ENCODE measurements around the gene GJA10.

GJA10 gene

DNA sequence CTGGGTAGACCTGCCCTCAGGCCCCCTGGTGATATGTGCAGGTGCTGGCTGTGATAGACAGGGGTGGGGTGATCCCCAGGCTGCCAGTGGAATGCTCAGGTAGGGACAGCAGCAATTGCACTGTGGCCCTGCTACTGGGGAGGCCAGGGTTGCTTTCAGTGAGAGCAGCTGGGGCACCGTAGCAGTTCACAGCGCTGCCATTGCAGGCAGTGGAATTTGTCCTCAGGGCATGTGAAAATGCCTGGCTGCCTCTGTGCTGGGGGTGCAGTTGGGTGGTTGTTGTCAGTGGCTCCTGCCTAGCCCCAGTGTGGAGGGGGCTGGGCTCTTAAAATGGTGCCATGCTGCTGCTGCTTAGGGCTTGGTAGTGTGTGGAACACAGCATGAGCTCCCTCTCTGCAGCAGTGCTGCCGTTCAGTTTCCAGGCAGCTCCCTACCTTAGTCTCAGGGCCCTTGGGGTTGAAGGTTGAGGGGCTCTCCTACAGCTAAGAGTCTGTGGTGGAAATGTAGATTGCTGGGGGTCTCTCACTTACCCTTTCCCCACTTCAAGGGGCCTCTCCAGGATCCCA, 23.6 kb downstream of the GJA10 start:
- no peak for DNase-seq

DNA sequence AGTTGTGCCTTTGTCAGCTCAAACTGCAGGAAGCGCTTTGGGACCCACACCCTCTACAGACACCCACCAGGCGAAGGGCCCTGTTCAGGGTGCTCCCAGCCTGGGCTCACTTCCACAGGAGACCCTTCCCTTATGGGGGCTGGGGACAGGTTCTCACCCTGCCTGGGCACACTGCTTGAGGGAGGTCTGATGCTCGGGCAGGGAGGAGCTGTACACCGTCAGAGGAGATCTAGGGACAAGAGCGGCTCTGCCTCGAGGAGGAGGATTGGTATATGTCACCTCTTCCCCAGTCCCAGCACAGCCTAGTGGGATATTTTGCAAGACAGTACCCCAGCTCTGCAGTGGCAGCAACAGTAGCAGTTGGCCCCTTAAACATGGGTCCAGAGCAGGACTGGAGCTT, 26.9 kb downstream of the GJA10 start:
- DNase-seq = no peak

DNA sequence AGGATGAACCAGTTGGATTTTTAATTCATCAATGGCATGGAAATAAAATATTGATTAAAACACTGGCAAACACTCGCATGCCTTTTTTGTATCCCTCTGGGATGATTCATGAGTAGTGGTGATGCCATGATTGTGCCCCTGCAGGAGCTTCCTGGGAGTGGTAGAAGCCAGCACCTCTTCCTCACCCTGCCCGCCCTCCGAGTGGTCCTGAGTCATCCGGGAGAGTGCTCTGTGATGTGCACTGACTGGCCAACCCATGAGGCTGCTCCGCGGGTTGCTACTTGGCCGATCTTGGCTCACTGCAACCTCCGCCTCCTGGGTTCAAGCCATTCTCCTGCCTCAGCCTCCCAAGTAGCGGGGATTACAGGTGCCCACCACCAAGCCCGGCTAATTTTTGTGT, 27.4 kb downstream of the GJA10 start:
- DNase-seq = no peak

DNA sequence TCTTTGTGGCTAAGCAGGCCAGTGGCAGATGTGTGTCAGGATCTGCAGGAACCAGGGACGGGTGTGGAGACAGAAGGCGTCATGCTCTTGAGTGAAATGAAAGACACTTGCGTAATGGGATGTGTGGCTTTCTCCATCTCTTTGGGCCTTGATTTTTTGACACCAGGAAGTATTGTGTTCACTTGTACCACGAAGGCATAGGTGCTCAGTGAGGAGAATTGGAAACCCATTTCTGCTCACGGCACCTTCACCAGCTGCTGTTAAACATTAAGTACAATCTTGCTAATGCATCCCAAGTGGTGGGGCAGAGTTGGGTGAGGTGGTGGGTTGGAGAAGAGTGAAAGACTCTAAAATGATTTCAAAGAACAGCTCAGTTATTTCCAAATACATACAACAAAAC, 30.0 kb downstream of the GJA10 start:
- no peak for DNase-seq

DNA sequence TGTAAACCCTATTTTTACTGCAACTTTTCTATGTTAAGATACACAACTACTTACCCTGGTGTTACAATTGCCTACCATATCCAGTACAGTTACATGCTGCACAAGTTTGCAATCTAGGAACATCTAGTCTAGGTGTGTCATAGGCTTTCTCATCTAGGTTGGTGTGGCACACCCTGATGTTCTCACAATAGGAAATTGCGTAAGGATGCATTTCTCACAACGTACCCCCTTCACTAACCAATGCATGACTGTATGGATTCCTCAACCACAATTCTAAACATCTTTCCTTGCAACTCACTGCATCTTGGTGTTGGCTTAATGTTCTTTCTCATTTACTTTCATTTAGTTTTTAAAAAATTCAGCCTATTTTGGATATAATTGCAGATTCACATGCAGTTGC, 31.6 kb downstream of the GJA10 start:
- DNase-seq = no peak

DNA sequence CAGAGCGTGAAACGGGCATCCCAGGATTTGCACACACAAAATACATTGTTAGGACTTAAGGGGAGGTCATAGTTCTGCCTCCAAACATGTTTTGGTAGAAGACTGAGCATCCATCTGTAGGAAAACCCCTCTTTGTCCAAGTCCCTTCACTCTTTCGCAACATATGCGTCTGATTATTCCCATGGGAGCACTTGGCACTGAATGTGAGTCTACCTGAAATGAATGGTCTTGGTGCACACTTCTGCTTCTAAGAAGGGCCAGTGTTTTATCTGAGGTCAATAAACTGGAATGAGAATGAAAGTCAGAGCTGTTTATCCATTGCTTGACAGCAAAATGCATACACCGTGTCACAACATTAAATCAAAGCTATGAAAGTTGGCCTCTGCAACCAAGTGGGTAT, 33.0 kb downstream of the GJA10 start:
- no peak for DNase-seq

DNA sequence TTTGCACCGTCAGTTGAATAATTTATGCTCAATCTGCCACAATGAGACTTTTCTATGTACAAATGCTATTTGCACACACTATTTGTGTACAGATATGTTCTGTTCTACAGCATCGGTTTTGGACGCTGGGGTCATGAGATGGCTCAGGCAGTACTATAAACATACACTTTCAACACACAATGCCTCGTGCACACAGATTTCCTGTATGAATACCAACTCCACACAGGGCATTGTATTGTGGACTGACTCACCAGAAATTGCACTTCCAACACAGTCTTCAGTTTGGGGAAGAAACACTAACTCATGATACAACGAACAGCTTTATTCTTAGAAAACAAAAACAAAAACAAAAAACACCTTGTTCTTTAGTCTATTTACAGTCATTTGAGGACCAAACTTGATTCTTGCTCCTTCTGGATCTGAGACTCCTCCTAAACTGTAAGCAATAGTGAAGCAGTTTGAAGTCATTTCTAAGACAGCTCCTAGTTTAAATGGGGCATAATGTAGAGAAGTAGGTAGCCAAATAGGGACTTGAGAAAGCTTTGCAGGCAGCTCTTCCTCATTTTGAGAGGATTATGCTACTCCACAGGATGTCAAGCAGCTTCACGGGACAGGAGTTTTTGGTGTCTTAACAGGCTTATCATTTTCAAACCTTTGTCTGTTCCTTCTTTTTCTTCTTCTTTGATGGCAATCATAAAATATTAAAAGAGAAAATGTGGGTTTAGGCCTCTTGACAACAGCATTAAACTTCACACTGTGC, 33.7 kb downstream of the GJA10 start:
- no peak for DNase-seq

DNA sequence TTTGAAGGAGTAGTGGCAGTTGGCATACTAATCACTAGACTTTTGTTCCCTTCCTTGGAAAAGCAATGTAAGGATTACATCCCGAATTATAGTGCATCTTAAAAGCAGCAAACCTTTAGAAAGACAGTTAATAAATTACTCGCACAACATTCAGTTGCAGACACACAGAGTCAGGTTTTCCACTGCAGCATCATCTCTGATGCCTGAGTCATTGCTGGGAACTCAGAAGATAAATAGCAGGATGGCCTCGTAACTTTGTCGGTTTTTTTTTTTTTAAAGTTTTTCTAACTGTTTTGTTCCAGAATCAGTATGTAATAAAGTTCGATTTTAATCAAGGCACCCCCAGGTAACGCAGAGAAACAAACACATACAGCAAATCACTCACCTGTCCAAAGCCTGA, 34.3 kb downstream of the GJA10 start:
- no peak for DNase-seq

DNA sequence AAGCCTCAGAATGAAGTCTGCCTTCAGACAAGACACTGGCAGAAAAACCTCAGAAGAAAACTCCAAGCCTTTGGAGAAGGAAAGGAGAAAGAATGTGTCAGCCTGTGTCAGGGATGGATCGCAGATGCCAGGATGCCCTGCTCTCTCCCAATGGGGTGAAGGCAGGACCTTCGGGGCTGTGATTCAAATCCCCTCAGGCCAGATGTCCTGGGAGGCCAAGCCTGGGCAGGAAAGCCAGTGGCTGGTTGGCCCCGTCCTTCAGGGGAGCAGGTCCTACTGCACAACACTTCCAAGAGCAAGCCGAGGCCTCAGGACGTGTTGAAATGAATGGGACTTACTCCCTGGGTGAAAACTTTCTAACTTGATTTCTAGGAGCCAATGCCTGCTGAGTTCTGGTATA, 36.5 kb downstream of the GJA10 start:
- no peak for DNase-seq

DNA sequence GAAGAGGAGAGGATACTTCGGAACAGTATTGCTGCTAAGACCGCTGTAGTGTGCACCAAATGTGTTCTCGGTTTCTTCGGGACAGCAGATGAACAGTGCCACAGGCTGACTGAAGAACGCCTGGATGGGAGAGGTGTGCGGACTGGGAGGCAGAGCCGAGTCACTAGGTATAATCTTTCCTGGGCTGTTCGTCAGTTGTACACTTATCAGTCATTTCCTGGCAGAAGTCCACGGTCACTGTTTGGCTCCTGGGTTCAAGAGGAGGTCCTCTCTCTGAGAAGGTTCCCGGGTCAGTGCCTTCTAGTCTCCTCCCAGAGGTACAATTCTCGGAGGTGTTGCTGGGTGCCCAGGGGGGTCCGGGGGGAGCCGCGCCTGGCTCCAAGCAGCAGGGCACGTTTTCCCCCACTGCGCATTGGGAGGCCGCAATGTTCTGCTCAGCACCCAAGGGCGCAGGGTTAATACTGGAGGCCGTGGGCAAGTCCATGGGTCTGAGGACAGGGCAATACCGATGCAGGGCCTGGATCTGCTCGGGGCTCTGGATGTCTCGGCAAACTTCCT, 38.1 kb downstream of the GJA10 start:
- DNase-seq = no peak

DNA sequence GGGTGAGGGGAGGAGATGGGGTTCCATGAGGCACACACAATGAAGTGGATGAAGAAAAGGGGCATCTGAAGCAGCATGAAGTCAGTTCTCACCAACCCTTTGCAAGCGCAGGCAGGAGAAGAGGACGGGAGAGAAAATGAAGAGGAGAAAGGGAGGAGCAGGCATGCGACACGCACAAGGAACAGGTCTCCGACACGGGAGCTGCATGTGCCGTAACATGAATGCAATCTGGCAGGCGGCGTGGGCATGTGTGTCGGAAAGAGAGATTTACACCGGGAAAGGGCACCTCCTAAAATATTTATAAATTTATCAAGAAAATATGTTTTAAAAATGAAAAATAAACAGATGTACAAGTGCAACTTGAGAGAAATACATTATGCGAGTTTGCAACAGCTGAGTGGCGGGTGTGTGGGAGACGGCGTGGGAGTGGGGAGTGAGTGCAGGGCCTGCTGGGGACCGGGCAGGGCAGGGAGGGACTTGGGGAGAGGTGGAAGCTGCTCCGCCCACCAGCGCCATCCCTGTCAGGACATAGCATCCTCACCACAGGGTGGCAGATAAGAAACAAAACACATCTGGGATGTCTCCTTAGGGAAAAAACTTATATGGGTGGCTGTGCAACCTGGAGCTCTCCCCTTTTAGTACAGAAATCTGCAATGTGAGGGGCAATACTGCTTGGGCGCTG, 40.6 kb downstream of the GJA10 start:
- no peak for DNase-seq

DNA sequence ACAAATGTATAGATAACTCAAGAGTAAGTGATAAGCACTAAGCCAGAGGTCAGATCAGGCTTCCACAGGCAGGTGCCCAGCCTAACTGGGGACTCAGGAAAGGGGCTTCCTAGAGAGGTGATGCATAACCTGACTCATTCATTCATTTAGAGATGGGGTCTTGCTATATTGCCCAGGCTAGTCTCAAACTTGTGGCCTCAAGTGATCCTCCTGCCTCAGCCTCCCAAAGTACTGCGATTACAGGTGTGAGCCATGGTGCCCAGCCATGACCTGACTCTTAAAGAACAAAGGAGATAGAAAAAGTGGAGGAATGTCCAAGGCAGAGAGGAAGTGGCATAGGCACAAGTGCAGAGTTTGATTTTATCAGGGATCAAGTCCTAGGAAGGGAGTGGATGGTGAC, 41.9 kb downstream of the GJA10 start:
- no peak for DNase-seq

DNA sequence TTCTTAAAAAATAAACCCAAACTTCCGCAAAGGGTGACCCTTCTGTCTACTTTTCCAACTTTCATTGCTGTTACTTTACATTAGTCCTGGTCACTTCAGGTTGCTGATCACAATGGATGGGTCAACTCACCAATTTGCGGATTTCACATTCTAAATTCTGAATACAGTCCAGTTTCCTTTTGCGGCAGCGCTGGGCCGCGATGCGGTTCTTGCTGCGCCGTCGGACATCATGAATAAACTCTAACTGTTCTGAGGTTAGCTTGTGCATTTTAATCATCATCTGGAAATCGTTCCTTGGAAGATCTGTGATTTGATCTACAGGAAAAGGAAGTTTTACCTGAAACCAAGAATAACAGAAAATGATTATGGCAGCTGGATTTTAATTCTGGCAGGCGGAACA, 43.7 kb downstream of the GJA10 start:
- DNase-seq = no peak

DNA sequence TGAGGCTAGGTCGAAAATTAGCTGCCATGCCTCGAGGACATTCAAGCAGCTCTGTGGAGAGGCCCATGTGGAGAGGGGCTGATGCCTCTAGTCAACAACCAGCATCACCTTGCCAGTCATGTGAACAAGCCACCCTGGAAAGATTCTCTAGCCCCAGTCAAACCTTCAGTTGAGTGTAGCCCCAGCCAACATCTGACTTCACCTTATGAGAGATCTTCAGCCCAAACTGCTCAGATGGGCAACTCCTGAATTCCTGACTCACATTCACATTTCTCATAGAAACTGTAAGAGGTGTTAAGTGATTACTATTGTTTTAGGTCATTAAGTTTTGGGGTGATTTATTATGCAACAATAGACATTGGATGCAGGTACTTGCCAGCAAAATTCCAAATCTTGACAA, 44.9 kb downstream of the GJA10 start:
- no peak for DNase-seq

DNA sequence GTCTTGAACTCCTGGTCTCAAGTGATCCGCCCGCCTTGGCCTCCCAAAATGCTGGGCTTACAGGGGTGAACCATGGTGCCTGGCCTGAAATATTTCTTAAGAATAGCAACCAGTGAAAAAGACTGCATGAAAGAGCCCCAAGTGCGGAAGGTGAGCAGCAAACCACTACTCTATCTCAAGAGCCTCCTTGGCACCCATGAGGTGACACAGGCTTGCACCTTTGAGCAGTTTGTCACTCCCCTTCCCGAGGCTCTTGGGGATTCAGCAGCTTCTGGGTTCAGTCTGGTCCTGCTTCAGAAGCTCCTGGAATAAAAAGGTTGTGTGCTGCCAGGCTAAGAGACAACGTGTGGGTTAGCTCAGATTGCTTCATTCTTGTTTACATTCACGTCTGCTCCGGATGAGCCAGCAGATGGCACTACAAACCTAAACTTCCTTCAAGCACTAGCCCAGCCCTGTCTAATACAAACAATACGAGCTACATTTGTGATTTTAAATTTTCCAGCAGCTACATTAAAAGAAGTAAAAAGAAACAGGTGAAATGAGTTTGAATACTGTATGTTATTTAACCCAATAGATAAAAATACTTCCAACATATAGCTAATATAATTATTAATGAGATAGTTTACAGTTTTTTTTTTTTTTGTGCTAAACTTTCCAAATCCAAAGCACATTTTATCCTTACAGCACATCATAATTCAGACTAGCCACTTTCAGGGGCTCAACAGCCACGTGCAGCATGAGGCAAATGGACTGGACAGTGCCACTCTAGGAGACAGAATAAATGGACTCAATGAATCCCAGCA, 46.2 kb downstream of the GJA10 start:
- DNase-seq = peak; percentile 60

DNA sequence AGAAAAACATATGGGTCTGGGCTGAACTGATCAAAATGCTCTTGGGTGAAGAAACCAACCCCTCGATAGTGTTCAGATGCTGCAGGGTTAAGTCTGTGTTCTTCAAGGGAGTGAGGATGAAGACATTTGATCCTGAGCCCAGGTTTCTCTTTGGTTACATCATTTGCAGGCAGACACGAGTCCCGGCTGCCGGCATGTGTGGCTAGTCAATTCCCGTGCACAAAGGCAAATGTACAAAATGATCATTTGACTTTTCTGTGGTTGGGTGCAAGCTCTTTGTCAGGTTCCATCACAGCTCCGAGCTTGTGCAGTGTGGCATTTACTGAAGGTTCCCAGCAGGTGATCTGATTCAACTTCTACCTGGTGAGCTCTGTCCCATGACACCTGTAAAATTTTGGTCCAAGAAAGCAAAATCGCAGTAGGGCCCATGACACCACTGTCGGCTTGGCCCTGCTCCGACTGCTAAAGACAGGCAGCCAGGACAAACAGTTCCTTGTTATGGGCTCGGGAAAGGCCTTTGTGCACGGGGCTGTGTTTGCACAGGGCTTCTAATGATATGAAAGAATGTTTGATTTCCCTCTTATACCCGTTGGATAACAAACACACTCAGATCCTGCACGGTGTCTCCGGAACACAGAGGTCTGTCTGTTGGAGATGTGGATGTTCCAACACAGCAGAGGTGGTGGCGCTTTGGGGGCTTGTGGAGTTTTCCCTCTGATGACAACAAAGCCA, 46.9 kb downstream of the GJA10 start:
- no peak for DNase-seq

DNA sequence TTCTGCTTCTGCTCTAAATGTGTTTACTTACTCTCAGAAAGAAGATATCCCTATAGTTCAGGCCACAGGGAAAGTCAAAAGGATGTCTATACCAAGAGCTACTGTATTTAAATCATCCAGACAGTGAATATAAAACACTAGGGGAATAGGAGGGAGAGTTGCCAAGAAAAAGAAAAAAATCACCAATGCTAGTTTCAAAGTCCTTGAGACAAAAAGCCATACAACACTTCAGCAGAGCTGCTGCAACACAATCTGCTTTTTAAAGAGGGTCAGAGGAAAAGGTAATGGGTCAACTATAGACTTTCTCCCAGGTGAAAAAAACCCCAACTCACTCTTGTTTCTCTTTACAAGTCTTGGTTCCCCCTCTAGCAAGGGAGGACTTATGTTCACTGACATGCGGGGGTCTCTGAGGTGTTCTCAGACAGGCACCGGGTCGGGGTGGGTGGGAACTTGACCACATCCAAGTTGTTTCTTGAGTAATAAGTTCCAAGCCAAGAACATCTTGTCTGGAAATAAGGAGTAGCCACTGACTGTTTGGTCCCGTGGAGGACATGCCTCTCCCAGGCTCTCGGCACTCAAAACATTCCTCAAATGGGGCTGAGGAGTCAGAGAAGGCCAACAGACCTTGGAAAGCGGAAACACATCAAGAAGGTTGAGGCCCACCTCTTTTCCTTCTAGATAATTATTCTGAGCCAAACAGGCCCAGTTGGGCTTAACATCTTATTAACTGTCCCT, 47.7 kb downstream of the GJA10 start:
- no peak for DNase-seq

DNA sequence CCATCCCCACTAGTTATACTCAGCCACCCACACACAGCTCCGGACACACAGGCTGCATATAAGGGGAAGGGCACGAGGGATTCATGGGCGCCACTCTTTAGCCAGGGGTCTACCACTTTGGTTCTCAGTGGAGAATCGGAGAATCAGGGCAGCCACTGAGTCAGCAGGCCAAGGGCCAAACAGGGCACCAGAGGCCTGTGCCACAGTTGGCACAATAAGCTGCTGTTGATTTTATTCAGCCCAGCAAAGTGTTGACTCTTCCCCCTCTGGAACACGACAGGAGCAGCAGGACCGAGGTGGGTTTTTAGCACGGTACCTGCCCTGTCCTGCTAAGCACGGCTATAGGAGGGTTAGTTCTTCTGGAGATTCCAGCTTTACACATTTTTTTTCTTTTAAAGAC, 48.3 kb downstream of the GJA10 start:
- no peak for DNase-seq

DNA sequence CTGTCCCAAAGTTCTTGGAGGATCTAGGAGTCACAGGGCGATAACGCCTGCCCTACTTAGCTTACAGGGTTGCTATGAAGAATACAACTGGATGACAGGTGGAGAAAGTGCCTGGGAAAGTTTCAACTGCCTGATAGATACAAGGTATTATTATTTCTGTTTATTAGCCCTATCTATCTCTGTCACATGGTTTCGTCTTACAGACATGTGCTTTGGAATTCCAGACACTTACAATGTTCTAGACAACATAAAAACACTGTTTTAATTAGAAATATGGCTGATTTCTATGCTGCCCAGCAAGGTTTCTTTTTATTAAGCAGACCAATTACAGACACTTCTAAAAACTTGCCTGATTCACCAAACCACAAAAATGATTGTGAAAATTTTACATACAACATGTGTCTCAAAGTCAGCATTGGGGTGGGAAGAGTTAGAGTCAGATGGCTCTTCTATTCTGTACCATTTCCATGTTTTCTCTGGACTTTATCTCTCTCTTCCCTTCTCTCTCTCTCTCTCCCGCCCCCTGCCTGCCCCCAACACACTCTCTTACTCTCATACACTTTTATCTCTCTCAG, 50.0 kb downstream of the GJA10 start:
- no peak for DNase-seq

DNA sequence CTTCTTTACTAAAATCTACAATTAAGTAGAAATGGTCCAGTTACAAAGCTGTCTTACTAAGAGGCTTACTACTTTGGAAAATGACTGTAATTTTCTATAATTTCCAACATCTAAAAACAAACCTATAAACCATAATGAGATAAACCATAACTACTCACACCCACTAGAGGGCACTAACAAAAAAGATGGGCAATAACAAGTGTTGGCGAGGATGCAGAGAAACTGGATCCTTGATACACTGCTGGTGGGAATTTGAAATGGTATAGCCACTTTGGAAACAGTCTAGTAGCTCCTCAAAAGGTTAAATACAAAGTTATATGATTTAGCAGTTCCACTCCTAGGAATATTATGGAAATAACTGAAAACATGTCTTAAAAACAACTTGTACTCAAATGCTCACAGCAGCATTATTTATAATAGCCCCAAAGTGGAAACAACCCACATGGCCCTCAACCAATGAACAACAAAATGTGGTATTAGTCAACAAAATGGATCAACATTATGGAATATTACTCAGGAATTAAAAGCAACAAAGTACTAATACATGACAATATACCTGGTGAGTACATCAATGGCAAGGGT, 50.6 kb downstream of the GJA10 start:
- no peak for DNase-seq
